T47D (cell line): ENCODE results near the gene OR9I1.

Experiments
- DNase-seq, 2 experiments: peaks; one replicate each; pipeline versions ENCODE4 v3.0.0 to v3.0.0-alpha.2; 2011 to 2012; ENCODE audit warnings: low read depth in 1 of 2, low spot score in 1 of 2
- JUND ChIP-seq: IDR thresholded peaks from 2 replicates; pipeline ENCODE4 v1.6.1; 2012; ENCODE audit warnings: low read depth
- in situ Hi-C: cut with HindIII; loops from 2 replicates; pipeline ENCODE4 v1.10.0; 2016; ENCODE audit warnings: low sequenced_read_pairs, low pct_unique_long_range_greater_than_20kb

The OR9I1 gene

GRCh38 chr11:58070585-58070984 lies 54.7 kb downstream of the OR9I1 start:
- in situ Hi-C loops: no loop called here
- peak in 1 of 2 experiments; percentile 16 for DNase-seq

DNA sequence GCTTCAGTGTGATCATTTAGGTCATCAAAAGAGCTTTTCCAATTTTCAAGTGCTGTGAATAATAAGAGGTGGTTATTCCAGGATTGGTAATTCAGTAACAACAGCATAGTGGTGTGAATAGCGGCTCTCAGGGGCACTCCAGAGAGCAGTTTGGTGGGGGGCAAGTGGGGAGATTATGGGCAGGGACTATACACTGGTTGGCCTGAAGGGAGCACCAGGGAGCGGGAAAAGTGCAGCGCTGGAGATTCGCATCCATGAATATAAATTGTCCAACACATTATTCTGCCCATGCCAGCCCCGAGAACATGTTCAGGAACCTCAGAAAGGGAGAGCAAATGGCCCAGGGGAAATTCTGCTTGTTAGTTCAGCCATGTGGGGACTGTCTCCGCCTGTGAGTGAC lies 56.7 kb downstream of the OR9I1 start:
- no peak for DNase-seq
- in situ Hi-C loops: no loop called here
- no peak for TF ChIP-seq JUND

More at GRCh38 chr11:58070585-58070984, 54.7 kb downstream of the OR9I1 start:
- no peak for TF ChIP-seq JUND

DNA sequence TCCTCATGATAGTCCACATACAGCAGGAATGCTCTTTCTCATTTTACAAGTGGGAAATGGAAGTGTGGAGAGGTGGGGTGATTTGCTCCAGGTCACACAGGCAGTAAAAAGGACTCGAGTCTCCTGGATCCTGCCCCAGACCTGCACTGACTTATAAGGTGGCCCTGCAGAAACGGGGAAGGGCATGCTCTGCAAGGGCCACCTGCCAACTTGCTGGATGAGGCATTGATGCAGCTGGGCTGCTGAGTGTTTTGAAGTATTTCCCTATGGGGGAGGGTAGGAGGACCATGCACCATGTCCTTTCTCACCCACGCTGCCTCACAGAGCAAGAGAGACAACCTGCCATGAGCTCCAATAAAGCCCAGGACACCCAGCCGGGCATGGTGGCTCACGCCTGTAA lies 57.6 kb downstream of the OR9I1 start:
- no peak for DNase-seq
- TF ChIP-seq JUND: no peak
- in situ Hi-C loops: no loop called here
